GM21381 (cell line): ENCODE data around the gene TH.
"Not testable (repeated sequence)": the region's sequence is repeated elsewhere in the genome, so short reads cannot be mapped to it uniquely, and the experiment has no call there.

Experiments used
- ATAC-seq: cut with Tn5 transposase; IDR thresholded peaks from one replicate; pipeline ENCODE4 v1.9.1; 2021; ENCODE audit warnings: mild to moderate bottlenecking, moderate library complexity; ENCODE audit not compliant: unreplicated experiment

Gene TH

DNA sequence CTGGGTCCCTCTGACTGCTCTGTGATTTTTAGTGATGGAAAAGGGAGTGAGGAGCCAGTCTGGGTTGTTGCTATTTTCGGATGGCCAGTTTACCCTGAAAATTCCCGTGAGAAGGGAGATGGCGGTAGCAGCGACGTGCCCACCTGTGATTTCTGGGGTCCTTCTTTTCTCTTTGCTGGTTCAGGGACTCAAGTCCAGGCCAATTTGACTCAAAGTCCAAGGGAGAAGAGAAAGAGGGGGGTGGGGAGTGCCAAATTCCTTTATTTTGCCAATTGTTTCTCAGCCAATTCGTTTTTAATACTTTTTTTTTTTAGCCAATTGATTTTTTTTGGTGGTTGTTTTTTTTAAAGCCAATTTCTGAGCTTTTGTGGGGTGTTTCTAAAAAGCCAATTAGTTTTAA lies 39.4 kb downstream of the TH start:
- no peak for ATAC-seq

DNA sequence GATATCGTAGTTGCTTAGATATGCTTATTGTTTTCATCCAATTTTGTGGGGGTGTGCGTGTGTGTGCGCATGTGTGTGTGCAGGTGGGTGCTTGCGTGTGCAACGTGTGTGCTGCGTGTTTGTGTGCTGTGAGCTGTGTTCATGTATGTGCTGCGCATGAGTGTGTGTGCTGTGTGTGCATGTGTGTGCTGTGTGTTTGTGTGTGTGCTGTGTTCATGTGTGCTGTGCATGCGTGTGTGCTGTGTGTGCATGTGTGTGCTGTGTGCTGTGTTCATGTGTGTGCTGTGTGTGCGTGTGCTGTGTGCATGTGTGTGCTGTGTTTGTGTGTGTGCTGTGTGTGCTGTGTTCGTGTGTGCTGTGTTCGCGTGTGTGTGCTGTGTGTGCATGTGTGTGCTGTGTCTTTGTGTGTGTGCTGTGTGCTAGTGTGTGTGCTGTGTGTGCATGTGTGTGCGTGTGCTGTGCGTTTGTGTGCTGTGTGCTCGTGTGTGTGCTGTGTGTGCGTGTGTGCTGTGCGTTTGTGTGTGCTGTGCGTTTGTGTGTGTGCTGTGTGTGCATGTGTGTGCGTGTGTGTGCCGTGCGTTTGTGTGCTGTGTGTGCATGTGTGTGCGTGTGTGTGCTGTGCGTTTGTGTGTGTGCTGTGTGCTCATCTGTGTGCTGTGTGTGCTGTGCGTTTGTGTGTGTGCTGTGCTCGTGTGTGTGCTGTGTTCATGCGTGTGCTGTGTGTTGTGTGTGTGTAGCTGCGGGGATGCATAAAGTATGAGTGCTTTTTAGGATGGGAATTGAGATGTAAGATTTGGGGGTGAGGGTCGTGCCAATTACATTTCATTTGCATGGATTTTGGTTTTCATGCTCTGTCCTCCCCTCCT lies 40.0 kb downstream of the TH start:
- ATAC-seq, result no peak

DNA sequence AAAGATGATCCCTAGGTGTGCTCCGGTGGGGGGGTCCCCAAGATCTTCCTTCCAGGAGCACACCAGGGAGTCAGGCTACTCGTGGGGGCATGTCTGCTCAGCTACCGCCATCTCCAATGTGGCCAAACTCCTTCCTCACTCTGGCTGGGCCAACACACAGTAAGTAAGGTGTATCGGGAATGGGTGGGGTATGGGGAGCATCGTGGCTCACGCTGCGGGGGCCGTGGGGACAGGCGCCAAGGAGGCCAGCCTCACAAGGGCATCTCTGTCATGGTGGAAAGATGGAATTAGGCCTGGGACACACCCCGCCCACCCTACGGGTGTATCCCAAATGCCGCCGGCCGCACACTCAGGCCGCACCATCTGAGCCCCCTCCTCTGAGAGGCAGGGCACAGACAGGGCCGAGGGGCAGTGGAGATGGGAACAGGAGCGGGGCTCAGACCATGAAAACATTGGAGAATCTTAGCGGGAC lies 40.7 kb downstream of the TH start:
- ATAC-seq, result no peak

DNA sequence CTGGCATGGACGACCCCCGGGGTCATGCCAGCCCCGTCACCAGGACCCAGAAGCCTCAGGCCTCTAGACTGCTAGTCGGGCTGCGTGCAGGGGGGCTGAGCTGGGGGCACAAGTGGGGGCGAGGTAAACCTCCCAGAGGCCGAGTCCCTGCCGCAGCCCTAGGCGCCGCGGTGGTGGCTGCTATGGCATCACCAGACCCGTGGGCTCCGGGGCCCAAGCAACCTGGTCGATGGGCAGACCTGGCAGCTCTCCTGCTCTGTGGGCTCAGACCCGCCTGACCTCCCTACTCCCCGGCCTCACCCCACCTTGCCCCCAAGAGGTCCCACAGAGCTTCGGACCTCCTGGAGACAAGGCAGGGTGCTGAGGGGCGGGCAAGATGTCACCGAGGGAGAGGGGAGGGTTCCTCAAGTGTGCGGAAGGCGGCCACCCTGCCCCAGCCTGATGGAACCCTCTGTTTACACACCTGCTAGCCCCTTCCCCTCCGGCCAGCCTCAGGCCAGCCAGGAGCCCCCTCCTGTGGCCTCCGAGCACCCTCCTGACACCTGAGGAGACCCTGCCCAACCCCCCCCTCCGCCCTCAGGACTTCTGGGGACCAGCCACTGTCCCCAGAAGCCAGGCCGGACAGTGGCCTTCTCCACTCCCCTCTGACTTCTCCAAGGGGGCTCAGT lies 41.8 kb downstream of the TH start:
- ATAC-seq, result no peak

DNA sequence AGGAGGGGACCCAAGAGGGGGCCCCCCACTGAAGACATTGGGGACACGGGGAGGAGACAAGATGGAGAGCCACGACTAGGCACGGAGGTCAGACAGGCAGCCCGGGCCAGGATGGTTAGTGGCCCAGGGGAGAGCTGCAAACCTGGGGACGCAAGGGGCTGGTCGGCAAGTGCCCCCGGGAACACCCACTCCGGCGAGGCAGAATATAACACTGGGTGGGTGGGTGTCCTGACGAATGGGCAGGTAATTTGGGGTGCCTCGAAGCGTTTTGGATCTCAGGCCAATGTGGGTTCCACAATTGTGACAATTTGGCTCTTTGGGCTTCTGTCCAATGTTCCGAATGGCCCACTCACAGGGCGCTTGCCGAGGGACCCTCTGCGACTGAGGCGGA lies 42.3 kb downstream of the TH start:
- ATAC-seq, result no peak

DNA sequence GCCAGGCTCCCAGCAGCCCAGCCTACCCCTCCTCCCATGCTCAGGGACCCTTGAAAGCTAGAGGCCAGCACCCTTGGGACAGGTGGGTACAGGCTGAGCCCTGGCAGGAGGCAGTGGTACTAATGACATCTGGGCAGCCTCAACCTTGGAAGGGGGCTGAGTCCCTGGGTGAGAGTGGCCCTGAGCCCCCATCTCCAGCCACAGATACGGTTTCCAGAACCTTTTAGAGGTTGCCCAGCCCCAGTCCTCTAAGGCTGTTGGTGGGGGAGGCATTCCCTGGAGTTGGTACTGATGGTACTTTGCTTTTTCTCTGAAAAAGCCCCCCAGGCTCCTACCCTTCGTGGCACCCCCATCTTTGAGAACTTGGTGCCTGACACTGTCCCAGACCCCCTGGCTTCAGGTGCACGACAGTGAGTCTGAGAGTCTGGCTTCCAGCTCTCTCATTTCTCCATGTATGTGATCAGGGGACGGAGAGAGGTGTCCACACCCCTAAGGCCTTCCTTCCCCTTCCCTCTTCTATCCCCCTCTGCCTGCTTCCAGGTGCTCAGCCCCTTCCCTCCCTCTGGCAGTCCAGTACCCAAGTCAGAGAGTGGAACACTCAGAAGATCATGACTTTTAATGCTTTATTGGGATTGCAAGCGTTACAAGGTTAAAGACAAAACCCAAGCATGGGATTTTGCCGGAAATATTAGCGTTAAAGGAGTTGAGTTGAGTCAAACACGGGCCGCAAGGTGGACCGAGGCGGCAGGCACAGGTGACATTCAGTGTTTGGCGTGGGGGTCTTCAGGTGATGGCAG lies 42.9 kb downstream of the TH start:
- no peak for ATAC-seq

DNA sequence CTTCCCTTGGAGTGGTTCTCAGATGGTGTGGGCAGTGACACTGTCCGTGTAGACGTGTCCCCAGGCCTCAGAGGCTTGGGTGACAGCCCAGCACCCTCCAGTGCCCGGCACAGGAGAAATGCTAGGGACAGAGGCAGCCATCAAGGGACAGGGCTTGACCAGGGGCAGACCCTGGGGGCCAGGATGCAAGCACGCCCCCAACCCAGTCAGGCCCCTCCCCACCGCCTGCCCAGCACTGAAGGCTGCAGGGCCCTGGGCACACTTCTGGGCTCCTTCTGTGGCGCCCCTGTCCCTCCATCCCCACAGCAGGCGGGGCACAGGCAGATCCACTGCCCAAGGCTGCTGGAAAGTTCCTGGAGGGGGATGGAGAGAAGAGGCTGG lies 43.5 kb downstream of the TH start:
- no peak for ATAC-seq

DNA sequence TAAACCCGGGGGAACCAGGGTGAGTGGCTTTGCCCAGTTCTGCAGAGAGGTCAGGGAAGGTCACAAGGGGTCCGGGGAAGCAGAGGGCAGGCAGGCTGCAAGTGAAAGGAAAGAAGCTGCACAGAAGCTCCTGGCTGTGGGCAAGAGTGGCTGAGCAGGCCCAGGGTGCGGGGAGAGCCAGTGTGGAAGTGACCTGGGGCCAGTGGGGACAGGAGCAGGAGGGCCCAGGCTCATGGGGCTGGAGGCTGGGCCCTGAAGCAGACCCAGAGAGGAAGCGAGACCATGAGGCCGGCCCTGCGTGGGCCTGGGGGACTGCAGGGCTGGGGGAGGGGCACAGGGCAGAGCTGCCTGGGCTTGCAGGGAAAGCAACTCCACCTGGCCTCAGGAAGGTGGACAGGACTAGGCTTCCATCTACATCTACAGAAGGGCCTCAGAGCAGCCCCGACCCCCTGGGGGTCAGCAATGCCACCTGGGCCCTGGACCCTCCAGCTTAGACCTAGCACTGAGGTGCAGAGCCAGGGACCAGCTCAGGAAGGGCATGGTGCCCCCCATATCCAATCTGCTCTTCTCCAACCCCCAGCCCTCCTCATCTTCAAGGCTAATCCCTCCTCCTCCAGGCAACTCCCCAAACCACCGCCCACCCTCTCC lies 44.0 kb downstream of the TH start:
- no peak for ATAC-seq

DNA sequence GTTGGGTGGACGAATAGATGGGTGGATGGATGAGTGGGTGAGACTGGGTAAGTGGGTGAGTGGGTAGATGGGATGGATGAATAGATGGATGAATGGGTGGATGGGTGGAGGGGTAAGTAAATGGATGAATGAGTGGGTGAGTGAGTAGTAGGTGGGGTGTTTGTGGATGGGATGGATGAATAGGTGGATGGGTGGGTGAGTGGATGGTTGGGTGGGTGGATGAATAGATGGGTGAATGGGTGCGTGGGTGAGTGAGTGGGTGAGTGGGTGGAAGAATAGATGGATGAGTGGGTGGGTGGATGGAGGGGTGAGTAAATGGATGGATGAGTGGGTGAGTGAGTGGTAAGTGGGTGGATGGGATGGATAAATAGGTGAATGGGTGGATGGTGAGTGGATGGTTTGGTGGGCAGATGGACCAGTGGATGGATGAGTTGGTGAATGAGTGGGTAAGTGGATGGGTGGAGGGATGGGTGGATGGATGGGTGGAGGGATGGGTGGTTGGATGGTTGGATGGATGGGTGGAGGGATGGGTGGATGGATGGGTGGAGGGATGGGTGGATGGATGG lies 45.0 kb downstream of the TH start:
- ATAC-seq, result no peak

DNA sequence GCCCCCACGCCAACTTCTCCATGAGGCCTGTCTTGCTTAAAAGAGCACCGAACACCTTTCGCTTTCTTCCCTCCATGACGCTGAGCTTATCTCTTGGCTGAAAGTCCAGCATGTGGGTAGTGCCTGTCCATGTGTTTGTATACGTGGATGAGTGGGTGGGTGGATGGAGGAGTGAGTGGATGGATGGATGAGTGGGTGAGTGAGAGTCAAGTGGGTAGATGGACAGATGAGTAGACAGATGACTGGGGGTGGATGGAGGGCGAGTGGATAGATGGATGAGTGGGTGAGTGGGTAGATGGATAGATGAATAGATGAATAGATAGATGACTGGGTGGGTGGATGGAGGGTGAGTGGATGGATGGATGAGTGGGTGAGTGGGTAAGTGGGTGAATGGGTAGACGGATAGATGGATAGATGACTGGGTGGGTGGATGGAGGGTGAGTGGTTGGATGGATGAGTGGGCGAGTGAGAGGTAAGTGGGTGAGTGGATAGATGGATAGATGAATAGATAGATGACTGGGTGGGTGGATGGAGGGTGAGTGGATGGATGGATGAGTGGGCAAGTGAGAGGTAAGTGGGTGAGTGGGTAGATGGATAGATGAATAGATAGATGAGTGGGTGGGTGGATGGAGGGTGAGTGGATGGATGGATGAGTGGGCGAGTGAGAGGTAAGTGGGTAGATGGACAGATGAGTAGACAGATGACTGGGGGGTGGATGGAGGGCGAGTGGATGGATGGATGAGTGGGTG lies 46.7 kb downstream of the TH start:
- ATAC-seq, result not testable (repeated sequence)

DNA sequence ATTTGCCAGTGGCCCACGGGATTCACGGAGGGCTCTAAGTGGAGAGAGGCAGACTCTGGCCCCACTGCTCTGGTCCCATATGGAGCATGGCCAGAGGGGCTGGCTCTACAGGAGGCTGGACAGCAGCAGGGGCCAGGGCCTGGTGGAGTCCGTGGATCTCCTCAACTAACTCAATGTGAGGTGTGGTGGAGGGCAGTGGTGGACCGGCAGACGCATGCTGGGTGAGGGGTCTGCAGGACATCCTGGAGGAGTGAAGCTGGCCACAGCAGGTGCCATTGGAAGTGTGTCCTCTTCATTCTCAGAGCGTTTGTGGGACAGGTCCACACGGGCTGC lies 48.0 kb downstream of the TH start:
- ATAC-seq, result no peak

DNA sequence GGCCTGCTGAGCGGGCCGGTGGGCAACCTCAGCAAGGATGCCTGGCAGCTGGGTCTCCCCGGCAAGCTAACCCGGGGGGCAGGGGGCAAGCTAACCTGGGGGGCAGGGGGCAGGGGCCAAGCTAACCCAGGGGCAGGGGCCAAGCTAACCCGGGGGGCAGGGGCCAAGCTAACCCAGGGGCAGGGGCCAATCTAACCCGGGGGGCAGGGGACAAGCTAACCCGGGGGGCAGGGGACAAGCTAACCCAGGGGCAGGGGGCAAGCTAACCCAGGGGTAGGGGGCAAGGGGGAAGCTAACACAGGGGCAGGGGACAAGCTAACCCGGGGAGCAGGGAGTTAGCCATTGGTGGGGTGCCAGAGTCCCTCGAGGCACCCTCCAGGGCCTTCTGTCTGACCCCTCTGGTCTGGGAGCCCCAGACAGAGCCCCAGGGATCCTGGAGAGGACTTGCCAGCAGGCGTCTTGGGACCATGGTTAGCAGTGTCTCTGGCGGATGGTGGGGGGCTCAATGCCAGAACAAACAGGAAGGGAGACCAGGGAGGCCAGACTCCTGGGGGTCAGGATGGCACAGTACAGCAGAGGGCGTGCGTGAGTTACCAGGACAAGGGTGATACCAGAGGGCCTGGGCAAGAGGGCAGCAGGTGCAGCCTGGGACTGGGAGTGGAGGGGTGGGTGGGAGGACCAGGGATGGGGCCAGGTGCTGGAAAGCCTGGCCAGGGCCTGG lies 48.5 kb downstream of the TH start:
- ATAC-seq, result no peak

DNA sequence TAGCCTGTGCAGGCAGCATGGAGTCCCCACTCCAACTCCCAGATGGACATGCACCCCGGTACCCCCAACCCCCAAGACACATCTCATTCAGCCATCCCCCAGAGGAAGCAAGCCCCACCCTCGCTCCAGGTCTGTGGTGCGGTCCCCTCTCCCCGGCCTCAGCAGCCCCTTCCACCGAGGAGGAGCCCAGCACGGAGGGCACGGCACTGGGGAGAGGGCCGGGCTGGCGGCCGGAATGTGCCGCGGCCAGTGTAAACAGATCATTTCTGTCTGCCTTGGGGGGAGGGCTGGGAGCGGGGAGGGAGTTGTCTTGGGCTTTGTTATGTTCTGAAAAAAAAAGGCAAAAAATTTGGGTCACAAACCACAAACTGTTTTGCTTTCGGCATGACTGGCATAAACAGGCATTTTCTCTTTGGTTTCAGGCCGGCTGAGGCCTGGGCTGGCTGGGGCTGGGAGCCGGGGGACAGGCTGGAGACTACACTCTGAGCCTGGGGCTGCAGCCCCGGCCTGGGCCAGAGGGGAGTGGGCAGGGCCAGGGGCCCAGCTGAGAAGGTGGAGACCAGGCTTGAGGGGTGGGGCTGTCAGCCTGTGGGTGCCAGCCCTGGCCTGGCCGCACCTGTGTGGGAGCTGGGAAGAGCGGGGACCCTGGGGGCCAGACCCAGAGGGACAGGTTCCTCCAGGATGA lies 49.3 kb downstream of the TH start:
- ATAC-seq, result no peak

DNA sequence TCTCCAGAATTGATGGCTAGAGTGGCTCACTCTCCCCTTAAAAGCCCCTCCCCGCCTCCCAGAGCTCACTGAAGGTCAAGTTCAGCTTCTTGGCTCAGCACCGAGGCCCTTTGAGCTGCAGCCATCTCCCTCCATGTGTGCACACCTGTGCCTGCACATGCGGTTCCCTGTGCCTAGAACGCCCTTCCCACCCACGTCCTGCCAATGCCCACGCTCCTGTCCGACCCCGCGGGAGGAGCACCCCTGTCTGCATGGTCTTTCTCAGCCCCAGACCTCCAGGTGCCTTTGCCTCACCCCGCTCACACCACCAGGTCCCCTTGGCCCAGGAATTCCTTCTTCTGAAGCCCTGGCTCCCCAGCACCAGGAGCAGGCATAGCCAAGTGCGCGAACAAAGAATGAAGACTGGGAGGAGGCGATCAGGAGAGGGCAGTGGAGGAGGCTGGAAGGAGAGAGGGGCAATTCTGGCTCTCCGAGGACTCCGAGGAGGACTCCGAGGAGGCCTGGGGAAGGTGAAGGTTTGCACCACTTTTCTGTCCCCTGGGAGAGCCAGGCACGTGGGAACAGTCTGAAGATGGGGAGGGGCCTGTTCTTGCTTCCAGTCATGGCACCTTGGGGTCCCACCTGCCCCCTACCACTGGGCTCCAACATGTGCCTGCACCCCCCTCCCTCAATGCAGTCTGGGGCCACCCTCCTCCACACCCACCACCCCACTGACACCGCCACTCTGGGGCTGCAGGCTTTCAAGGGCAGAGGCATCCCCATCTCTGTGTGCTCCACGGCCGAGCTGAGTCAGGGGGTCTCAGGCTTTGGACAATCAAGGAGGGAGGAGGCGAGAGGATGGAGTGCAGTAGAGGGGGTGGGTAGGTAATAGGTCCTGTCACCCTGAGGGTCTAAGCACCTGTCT lies 50.1 kb downstream of the TH start:
- no peak for ATAC-seq

DNA sequence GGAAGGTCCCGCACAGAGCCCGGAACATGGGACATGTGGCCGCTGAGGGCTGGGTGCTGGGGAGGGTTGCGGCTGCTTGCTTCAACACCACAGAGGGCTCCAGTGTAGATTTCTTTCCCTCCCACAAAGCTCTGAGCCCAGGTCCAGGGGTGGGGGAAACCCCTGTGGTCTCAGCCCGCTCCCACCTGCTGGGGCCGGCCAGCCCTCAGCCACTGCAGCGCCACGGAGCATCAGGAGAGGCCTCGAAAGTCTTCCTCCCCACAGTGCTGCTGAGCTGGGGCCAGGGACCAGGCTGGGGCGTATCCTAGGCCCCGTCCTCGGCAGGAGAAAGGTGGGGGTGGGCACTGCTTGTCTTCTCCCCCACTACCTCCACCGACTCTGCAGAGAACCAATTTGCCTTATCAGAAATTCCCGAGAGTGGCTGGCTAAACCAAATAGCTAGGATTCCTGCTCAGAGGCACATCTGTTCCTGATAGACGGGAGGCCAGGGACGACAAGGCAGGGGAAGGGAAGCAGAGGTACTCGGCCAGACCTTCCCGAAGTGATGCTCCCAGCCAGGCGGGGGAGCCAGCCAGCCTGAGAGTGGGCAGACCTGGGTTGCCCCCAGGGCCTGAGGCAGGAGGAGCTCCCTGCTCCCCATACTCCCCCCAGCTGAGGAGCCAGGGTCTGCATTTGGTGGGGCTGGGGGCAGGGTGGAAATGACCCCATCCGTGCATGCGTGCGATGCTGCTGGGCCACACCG lies 51.1 kb downstream of the TH start:
- ATAC-seq, result no peak

DNA sequence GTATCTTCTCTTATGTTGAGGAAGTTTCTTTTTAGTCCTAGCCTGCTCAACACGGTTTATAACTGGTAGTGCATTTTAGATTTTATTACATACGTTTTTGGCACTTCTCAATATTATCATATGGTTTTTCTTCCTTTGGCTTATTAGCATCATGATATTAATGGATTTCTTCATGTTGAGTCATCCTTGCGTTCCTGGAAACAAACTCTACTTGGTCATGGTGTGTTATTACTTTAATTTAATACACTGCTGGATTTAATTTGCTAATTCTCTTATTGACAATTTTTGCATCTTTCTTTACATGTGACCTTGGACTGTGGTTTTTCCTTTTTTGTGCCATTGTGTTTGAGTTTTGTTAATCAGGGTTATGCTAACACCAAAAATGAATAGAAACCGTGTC lies 52.9 kb downstream of the TH start:
- ATAC-seq, result no peak

DNA sequence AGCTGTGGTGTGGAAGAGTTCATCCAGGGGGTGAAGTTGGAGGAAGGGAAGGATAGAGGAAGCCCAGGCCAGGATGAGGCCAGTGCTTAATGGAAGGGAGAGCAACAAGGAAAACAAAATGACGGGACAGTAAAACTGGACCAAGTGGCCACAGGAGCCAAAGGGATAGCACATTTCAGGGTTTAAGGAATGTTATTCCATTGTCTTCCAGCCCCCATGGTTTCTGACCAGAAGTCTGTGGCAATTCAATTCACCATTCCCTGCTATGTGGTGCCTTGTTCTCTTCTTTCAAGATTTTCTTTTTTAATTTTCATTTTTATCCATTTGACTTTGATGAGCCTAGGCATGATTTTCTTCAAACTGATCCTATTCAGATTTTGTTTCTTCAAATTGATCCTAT lies 54.9 kb downstream of the TH start:
- ATAC-seq, result no peak
